Naive thymus-derived CD4-positive, alpha-beta T cell (primary cell): ENCODE results near the gene ZSCAN20. TPM values are rescaled to one million over a fixed set of nuclear protein-coding genes. Genes with fewer than 3 reads are reported as not detected.

ENCODE experiments used
- ATAC-seq: fragments of 150-1000 bp; cut with Tn5 transposase; 2 replicates; pipeline ENCODE4 v1.10.0; 2021; ENCODE audit warnings: mild to moderate bottlenecking, moderate library complexity
- CTCF ChIA-PET: fragments of 350-600 bp; sonication (Branson Sonifier 250); formaldehyde crosslinking; loops from one replicate; lab custom pipeline; 2021; ENCODE audit warnings: antibody characterized with exemption; lab: Charles Lee
- POLR2A ChIA-PET: fragments of 350-600 bp; sonication (Branson Sonifier 250); formaldehyde crosslinking; loops from one replicate; lab custom pipeline; 2021; ENCODE audit warnings: antibody characterized with exemption, inconsistent platforms; lab: Charles Lee
- DNase-seq, 9 donors: peaks; one replicate each; pipeline versions ENCODE4 v3.0.0 to v3.0.0-alpha.2; 2020 to 2022; ENCODE audit warnings: mixed read lengths in 1 of 9
- H3K27ac ChIP-seq: one replicate; pipeline ENCODE4 v1.7.0; 2013; ENCODE audit warnings: mild to moderate bottlenecking, low read depth, low read length, moderate library complexity
- H3K27me3 ChIP-seq, 2 donors: one replicate each; pipeline ENCODE4 v1.7.0; 2013; ENCODE audit warnings: low read length in 2 of 2, mild to moderate bottlenecking in 2 of 2, moderate library complexity in 2 of 2; ENCODE audit not compliant: control insufficient read depth in 2 of 2, insufficient read depth in 2 of 2
- H3K36me3 ChIP-seq, 3 experiments: 1 replicate in 2 of 3; 2 replicates in 1 of 3; pipeline ENCODE4 v1.7.0; 2013; ENCODE audit warnings: low read length in 3 of 3, mild to moderate bottlenecking in 3 of 3, moderate library complexity in 1 of 3; ENCODE audit not compliant: insufficient read depth in 3 of 3, control insufficient read depth in 2 of 3
- H3K4me1 ChIP-seq, 2 donors: one replicate each; pipeline ENCODE4 v1.7.0; 2013; ENCODE audit warnings: low read length in 2 of 2, mild to moderate bottlenecking in 2 of 2, moderate library complexity in 1 of 2; ENCODE audit not compliant: control insufficient read depth in 2 of 2, insufficient read depth in 2 of 2
- H3K4me3 ChIP-seq: 2 replicates; pipeline ENCODE4 v1.7.0; 2013; ENCODE audit warnings: mild to moderate bottlenecking, low read length
- H3K9me3 ChIP-seq, 3 experiments: 1 replicate in 2 of 3; 2 replicates in 1 of 3; pipeline ENCODE4 v1.7.0; 2013; ENCODE audit warnings: low read length in 3 of 3; ENCODE audit not compliant: control insufficient read depth in 2 of 3
- H3K27ac Mint-ChIP-seq, 9 donors: one replicate each; pipeline ENCODE4 v1.8.0; 2020 to 2022; ENCODE audit warnings: mixed read lengths in 9 of 9, mild to moderate bottlenecking in 8 of 9, moderate library complexity in 5 of 9, inconsistent platforms in 2 of 9
- H3K27me3 Mint-ChIP-seq, 5 donors: one replicate each; pipeline ENCODE4 v1.8.0; 2021 to 2022; ENCODE audit warnings: mixed read lengths in 5 of 5, mild to moderate bottlenecking in 1 of 5
- H3K36me3 Mint-ChIP-seq, 5 donors: one replicate each; pipeline ENCODE4 v1.8.0; 2020 to 2022; ENCODE audit warnings: mixed read lengths in 5 of 5, mild to moderate bottlenecking in 3 of 5, inconsistent platforms in 1 of 5
- H3K4me1 Mint-ChIP-seq, 7 donors: one replicate each; pipeline ENCODE4 v1.8.0; 2020 to 2022; ENCODE audit warnings: mixed read lengths in 7 of 7, mild to moderate bottlenecking in 3 of 7, inconsistent platforms in 1 of 7
- H3K4me3 Mint-ChIP-seq, 10 donors: one replicate each; pipeline ENCODE4 v1.8.0; 2020 to 2022; ENCODE audit warnings: mild to moderate bottlenecking in 10 of 10, mixed read lengths in 10 of 10, moderate library complexity in 6 of 10, inconsistent platforms in 2 of 10
- H3K9me3 Mint-ChIP-seq, 11 donors: one replicate each; pipeline ENCODE4 v1.8.0; 2020 to 2022; ENCODE audit warnings: mixed read lengths in 11 of 11, mild to moderate bottlenecking in 4 of 11, inconsistent platforms in 1 of 11, moderate library complexity in 1 of 11
- intact Hi-C, 2 donors: fragments of 100-400 bp; cut with micrococcal nuclease; formaldehyde crosslinking; loops; one replicate each; pipeline ENCODE4 v1.15.1; 2023
- polyA plus RNA-seq, 2 donors: library from polyadenylated mRNA; unstranded; fragments of 300-500 nt; fragmentation: Illumina TruSeq; gene quantifications; one replicate each; pipeline ENCODE4 v1.2.3, GENCODE V29; 2021
- total RNA-seq, 6 experiments: library from RNA in 5 of 6; stranded (reverse) in 5 of 6; gene quantifications; 1 replicate in 5 of 6; 2 replicates in 1 of 6; pipeline ENCODE4 v1.2.3 and lab custom pipeline; 2021 to 2026

The ZSCAN20 gene
- total RNA-seq (1 to 10 TPM in 4 of 5 experiments, under 1 TPM in 1; 0.77 to 3.0 (median 2.6) TPM), polyA plus RNA-seq (1 to 10 TPM in 1 of 2 donors, under 1 TPM in 1; 0.84 to 1.2 TPM), total RNA-seq (lab: John Stamatoyannopoulos, UW) (7.3 reads per million, percentile 30 among the genes with 10 or more reads in this experiment)

- intact Hi-C loops = loop anchor here (1.0 to 5.0 kb wide), 7 partner anchors 41 to 345 kb away; partner anchors contain the start of gene PHC2 (in 1 of the 2)
- no peaks in the 10 kb centered on the region for H3K36me3 ChIP-seq
- peaks cover 20 to 39% (median 30%) of the 10 kb centered on the region in 7 donors for H3K4me1 Mint-ChIP-seq
- H3K4me1 ChIP-seq = peaks cover 11 to 14% of the 10 kb centered on the region in 2 donors
- H3K9me3 Mint-ChIP-seq = no peaks in the 10 kb centered on the region
- ChIA-PET CTCF (interaction anchor here (0.9 to 1.6 kb wide), 5 partner anchors 9 to 376 kb away, joined by 3 to 5 read pairs (median 4); no protein-coding TSS in a partner anchor), POLR2A (interaction anchor here (1.0 kb wide), 1 partner anchor 821 kb away, joined by 3 read pairs; the partner anchor contains the start of gene RBBP4)
- DNase-seq = peak; percentile 58 to 82 (median 79)
- peak within 1 kb of the TSS; percentile 60 for H3K27ac ChIP-seq
- H3K36me3 Mint-ChIP-seq = no peaks in the 10 kb centered on the region
- H3K4me3 Mint-ChIP-seq = peak within 1 kb of the TSS; percentile 84 to 98 (median 92)
- no peaks in the 10 kb centered on the region for H3K27me3 Mint-ChIP-seq
- peak within 1 kb of the TSS; percentile 47 for H3K4me3 ChIP-seq
- no peaks in the 10 kb centered on the region for H3K27me3 ChIP-seq
- no peaks in the 10 kb centered on the region for H3K9me3 ChIP-seq
- H3K27ac Mint-ChIP-seq = peak within 1 kb of the TSS; percentile 37 to 95 (median 76)
- peak; percentile 96 for ATAC-seq
Observed at GRCh38 chr1:33472269-33472980, at the start of gene ZSCAN20. Gene ZSCAN20, plus strand, starts transcription at chr1:33472645. Its CDS starts 6,644 bp downstream, at chr1:33479289.

GRCh38 chr1:33424205-33424604 lies 48.2 kb upstream of the ZSCAN20 start:
- intact Hi-C loops = no loop called here

GRCh38 chr1:33424610-33425009 lies 47.8 kb upstream of the ZSCAN20 start:
- H3K4me1 ChIP-seq = no peaks in the 10 kb centered on the region
- no peak overlapping the region for H3K27ac ChIP-seq
- ChIA-PET CTCF (no interaction called here), POLR2A (no interaction called here)
- ATAC-seq (no peak), DNase-seq (no peak)
- peaks cover 0 to 2% (median 0%) of the 10 kb centered on the region in 11 donors for H3K9me3 Mint-ChIP-seq
- intact Hi-C loops = no loop called here
- H3K4me3 Mint-ChIP-seq = no peak overlapping the region
- H3K27ac Mint-ChIP-seq = no peak overlapping the region
- H3K36me3 ChIP-seq = no peaks in the 10 kb centered on the region
- no peak overlapping the region for H3K4me3 ChIP-seq
- H3K36me3 Mint-ChIP-seq = peaks cover 0 to 3% (median 0%) of the 10 kb centered on the region in 5 donors
- no peaks in the 10 kb centered on the region for H3K9me3 ChIP-seq
- H3K27me3 Mint-ChIP-seq = peaks cover 25 to 49% (median 32%) of the 10 kb centered on the region in 5 donors
- H3K4me1 Mint-ChIP-seq = peaks cover 0 to 4% (median 0%) of the 10 kb centered on the region in 7 donors
- no peaks in the 10 kb centered on the region for H3K27me3 ChIP-seq

More at GRCh38 chr1:33424205-33424604, 48.2 kb upstream of the ZSCAN20 start:
- H3K36me3 Mint-ChIP-seq = peaks cover 0 to 3% (median 0%) of the 10 kb centered on the region in 5 donors
- H3K27ac Mint-ChIP-seq = no peak overlapping the region
- Histone ChIP-seq H3K36me3 (no peaks in the 10 kb centered on the region), H3K9me3 (no peaks in the 10 kb centered on the region), H3K4me3 (no peak overlapping the region), H3K27me3 (no peaks in the 10 kb centered on the region), H3K27ac (no peak overlapping the region), H3K4me1 (no peaks in the 10 kb centered on the region)
- H3K27me3 Mint-ChIP-seq = peaks cover 25 to 49% (median 35%) of the 10 kb centered on the region in 5 donors
- CTCF ChIA-PET = no interaction called here
- peaks cover 0 to 3% (median 0%) of the 10 kb centered on the region in 11 donors for H3K9me3 Mint-ChIP-seq
- no peak overlapping the region for H3K4me3 Mint-ChIP-seq
- peaks cover 0 to 4% (median 0%) of the 10 kb centered on the region in 7 donors for H3K4me1 Mint-ChIP-seq
- DNase-seq = no peak
- POLR2A ChIA-PET = no interaction called here
- no peak for ATAC-seq

- peaks cover 25 to 41% (median 31%) of the 10 kb centered on the region in 5 donors for H3K27me3 Mint-ChIP-seq
- ChIA-PET CTCF (no interaction called here), POLR2A (no interaction called here)
- Histone ChIP-seq H3K9me3 (no peaks in the 10 kb centered on the region), H3K27ac (no peak overlapping the region), H3K27me3 (no peaks in the 10 kb centered on the region), H3K4me1 (peaks cover 0 to 6% of the 10 kb centered on the region in 2 donors), H3K36me3 (no peaks in the 10 kb centered on the region), H3K4me3 (no peak overlapping the region)
- no peak for ATAC-seq
- intact Hi-C loops = no loop called here
- peaks cover 0 to 6% (median 0%) of the 10 kb centered on the region in 7 donors for H3K4me1 Mint-ChIP-seq
- peaks cover 0 to 3% (median 0%) of the 10 kb centered on the region in 5 donors for H3K36me3 Mint-ChIP-seq
- no peak overlapping the region for H3K27ac Mint-ChIP-seq
- peaks cover 0 to 2% (median 0%) of the 10 kb centered on the region in 11 donors for H3K9me3 Mint-ChIP-seq
- H3K4me3 Mint-ChIP-seq = no peak overlapping the region
- DNase-seq = no peak
Observed at GRCh38 chr1:33425900-33426299, 46.5 kb upstream of the ZSCAN20 start.

- H3K27me3 Mint-ChIP-seq = peaks cover 15 to 39% (median 25%) of the 10 kb centered on the region in 5 donors
- Histone ChIP-seq H3K9me3 (no peaks in the 10 kb centered on the region), H3K4me1 (peaks cover 0 to 6% of the 10 kb centered on the region in 2 donors), H3K27me3 (no peaks in the 10 kb centered on the region), H3K27ac (no peak overlapping the region), H3K36me3 (no peaks in the 10 kb centered on the region), H3K4me3 (no peak overlapping the region)
- ATAC-seq = no peak
- intact Hi-C loops = no loop called here
- ChIA-PET CTCF (no interaction called here), POLR2A (no interaction called here)
- peaks cover 0 to 5% (median 4%) of the 10 kb centered on the region in 7 donors for H3K4me1 Mint-ChIP-seq
- H3K9me3 Mint-ChIP-seq = peaks cover 0 to 2% (median 0%) of the 10 kb centered on the region in 11 donors
- H3K4me3 Mint-ChIP-seq = no peak overlapping the region
- DNase-seq = no peak
- H3K27ac Mint-ChIP-seq = no peak overlapping the region
- H3K36me3 Mint-ChIP-seq = peaks cover 0 to 3% (median 0%) of the 10 kb centered on the region in 5 donors
Observed at GRCh38 chr1:33426916-33427315, 45.5 kb upstream of the ZSCAN20 start.

GRCh38 chr1:33428661-33429060 lies 43.8 kb upstream of the ZSCAN20 start:
- Mint-ChIP-seq H3K27ac (no peak overlapping the region), H3K36me3 (no peaks in the 10 kb centered on the region), H3K27me3 (peaks cover 9 to 40% (median 14%) of the 10 kb centered on the region in 5 donors), H3K4me1 (peaks cover 0 to 5% (median 4%) of the 10 kb centered on the region in 7 donors), H3K4me3 (no peak overlapping the region), H3K9me3 (peaks cover 0 to 2% (median 0%) of the 10 kb centered on the region in 11 donors)
- no peaks in the 10 kb centered on the region for H3K9me3 ChIP-seq
- ATAC-seq (no peak), DNase-seq (no peak)
- H3K4me1 ChIP-seq = peaks cover 0 to 6% of the 10 kb centered on the region in 2 donors
- no peak overlapping the region for H3K4me3 ChIP-seq
- no peaks in the 10 kb centered on the region for H3K27me3 ChIP-seq
- no peak overlapping the region for H3K27ac ChIP-seq
- POLR2A ChIA-PET = no interaction called here
- CTCF ChIA-PET = no interaction called here
- intact Hi-C loops = no loop called here
- H3K36me3 ChIP-seq = no peaks in the 10 kb centered on the region
